ENCODE measurements around the gene CASP8AP2. TPM values are rescaled to one million over a fixed set of nuclear protein-coding genes. Genes with fewer than 3 reads are reported as not detected.
"Not testable (repeated sequence)": the region's sequence is repeated elsewhere in the genome, so short reads cannot be mapped to it uniquely, and the experiment has no call there.

Gene CASP8AP2
- polyA plus RNA-seq, 2 of the 4 experiments (the other 2 are of a cell fraction), result 8.2 to 13.6 TPM

DNA sequence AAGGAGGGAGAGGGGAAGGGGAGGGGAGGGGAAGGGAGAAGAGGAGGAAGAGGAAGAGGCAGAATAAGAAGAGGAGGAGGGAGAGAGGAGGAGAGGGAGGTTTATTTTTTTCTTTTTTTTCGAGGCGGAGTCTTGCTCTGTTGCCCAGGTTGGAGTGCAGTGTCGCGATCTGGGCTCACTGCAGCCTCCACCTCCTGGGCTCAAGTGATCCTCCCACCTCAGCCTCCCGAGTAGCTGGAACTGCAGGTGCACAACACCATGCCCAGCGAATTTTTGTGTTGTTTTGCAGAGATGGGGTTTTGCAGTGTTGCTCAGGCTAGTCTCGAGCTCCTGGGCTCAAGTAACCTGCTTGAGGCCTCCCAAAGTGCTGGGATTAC, 58.4 kb downstream of the CASP8AP2 start:
- TF ChIP-seq ESRRA (IDR thresholded peaks at IDR 0.05; ENCODE audit: borderline replicate concordance, low read length) (no peak), MYC (IDR thresholded peaks at IDR 0.05; ENCODE audit: borderline replicate concordance, low read length) (no peak)
- TF ChIP-seq, protein P1, sequence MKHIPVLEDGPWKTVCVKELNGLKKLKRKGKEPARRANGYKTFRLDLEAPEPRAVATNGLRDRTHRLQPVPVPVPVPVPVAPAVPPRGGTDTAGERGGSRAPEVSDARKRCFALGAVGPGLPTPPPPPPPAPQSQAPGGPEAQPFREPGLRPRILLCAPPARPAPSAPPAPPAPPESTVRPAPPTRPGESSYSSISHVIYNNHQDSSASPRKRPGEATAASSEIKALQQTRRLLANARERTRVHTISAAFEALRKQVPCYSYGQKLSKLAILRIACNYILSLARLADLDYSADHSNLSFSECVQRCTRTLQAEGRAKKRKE (CRISPR knock-in tag; IDR thresholded peaks at IDR 0.05; ENCODE audit: low read depth), result no peak
- Histone ChIP-seq H3K4me3 (no peak overlapping the region), H3K4me1 (no peaks in the 10 kb centered on the region), H3K27ac (no peak overlapping the region), H3K4me2 (no peak overlapping the region), H3K9me3 (no peaks in the 10 kb centered on the region)
- DNase-seq (ENCODE audit: low read depth in 1 of 2, low spot score in 1 of 2), result no peak
- FAIRE-seq, result no peak
- ChIA-PET POLR2A (no interaction called here), CTCF (interaction anchor here (0.6 kb wide), 1 partner anchor 69 kb away, joined by 3 read pairs; the partner anchor contains the start of gene MDN1)
- WGBS (ENCODE audit: missing lambda C conversion rate), result 68% methylated on average over 7 of the region's 7 CpGs
- no peak for ATAC-seq

DNA sequence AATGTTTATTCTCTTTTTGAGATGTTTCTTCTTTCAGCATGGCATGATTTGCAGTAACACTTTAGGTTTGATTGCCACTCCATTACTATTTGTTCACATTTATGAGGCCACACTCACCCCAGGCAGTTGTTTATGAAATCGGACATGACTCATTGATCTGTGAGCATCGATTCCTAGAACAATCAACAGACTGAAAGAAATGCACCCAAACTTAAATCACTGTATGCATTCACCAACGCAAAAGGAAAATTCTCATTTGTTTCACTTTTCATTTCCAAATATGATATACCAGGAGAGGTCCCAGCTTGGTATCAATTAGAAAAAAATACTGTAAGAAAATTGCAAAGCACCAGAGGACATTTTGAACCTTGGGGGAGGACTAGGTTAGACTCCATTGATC, 59.2 kb downstream of the CASP8AP2 start:
- no peaks in the 10 kb centered on the region for H3K9me3 ChIP-seq
- ChIA-PET POLR2A (no interaction called here), CTCF (interaction anchor here (0.6 kb wide), 1 partner anchor 69 kb away, joined by 3 read pairs; the partner anchor contains the start of gene MDN1)
- ATAC-seq (no peak), FAIRE-seq (no peak), DNase-seq (ENCODE audit: low read depth in 1 of 2, low spot score in 1 of 2) (no peak)
- no peak overlapping the region for H3K4me2 ChIP-seq
- no peaks in the 10 kb centered on the region for H3K4me1 ChIP-seq
- WGBS (ENCODE audit: missing lambda C conversion rate), result 32% methylated on average over 3 of the region's 3 CpGs
- no peak overlapping the region for H3K4me3 ChIP-seq
- no peak for TF ChIP-seq ESRRA (IDR thresholded peaks at IDR 0.05; ENCODE audit: borderline replicate concordance, low read length)
- TF ChIP-seq CBX8 (IDR thresholded peaks at IDR 0.05), result no peak
- no peak for TF ChIP-seq EP300 (IDR thresholded peaks at IDR 0.05)
- TF ChIP-seq CBX2 (IDR thresholded peaks at IDR 0.05; ENCODE audit: borderline replicate concordance, low read depth), result no peak
- no peak for TF ChIP-seq HOXB5 (CRISPR knock-in tag; IDR thresholded peaks at IDR 0.05)
- TF ChIP-seq TP53 (CRISPR knock-in tag; IDR thresholded peaks at IDR 0.05), result no peak
- no peak for TF ChIP-seq CEBPB (IDR thresholded peaks at IDR 0.05)
- TF ChIP-seq SMC3 (IDR thresholded peaks at IDR 0.05), result no peak
- TF ChIP-seq HOXB13 (CRISPR knock-in tag; IDR thresholded peaks at IDR 0.05; ENCODE audit: low read depth), result no peak
- TF ChIP-seq FOSL2 (IDR thresholded peaks at IDR 0.05), result no peak
- TF ChIP-seq FOSL2 (CRISPR knock-in tag; IDR thresholded peaks at IDR 0.05), result no peak
- no peak for TF ChIP-seq HEYL (CRISPR knock-in tag; IDR thresholded peaks at IDR 0.05)
- TF ChIP-seq, protein P2, sequence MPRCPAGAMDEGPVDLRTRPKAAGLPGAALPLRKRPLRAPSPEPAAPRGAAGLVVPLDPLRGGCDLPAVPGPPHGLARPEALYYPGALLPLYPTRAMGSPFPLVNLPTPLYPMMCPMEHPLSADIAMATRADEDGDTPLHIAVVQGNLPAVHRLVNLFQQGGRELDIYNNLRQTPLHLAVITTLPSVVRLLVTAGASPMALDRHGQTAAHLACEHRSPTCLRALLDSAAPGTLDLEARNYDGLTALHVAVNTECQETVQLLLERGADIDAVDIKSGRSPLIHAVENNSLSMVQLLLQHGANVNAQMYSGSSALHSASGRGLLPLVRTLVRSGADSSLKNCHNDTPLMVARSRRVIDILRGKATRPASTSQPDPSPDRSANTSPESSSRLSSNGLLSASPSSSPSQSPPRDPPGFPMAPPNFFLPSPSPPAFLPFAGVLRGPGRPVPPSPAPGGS (IDR thresholded peaks at IDR 0.05), result no peak
- no peak for TF ChIP-seq EHMT2 (IDR thresholded peaks at IDR 0.05; ENCODE audit: low read depth)
- TF ChIP-seq, protein P3, sequence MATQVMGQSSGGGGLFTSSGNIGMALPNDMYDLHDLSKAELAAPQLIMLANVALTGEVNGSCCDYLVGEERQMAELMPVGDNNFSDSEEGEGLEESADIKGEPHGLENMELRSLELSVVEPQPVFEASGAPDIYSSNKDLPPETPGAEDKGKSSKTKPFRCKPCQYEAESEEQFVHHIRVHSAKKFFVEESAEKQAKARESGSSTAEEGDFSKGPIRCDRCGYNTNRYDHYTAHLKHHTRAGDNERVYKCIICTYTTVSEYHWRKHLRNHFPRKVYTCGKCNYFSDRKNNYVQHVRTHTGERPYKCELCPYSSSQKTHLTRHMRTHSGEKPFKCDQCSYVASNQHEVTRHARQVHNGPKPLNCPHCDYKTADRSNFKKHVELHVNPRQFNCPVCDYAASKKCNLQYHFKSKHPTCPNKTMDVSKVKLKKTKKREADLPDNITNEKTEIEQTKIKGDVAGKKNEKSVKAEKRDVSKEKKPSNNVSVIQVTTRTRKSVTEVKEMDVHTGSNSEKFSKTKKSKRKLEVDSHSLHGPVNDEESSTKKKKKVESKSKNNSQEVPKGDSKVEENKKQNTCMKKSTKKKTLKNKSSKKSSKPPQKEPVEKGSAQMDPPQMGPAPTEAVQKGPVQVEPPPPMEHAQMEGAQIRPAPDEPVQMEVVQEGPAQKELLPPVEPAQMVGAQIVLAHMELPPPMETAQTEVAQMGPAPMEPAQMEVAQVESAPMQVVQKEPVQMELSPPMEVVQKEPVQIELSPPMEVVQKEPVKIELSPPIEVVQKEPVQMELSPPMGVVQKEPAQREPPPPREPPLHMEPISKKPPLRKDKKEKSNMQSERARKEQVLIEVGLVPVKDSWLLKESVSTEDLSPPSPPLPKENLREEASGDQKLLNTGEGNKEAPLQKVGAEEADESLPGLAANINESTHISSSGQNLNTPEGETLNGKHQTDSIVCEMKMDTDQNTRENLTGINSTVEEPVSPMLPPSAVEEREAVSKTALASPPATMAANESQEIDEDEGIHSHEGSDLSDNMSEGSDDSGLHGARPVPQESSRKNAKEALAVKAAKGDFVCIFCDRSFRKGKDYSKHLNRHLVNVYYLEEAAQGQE (IDR thresholded peaks at IDR 0.05), result no peak
- no peak overlapping the region for H3K27ac ChIP-seq

DNA sequence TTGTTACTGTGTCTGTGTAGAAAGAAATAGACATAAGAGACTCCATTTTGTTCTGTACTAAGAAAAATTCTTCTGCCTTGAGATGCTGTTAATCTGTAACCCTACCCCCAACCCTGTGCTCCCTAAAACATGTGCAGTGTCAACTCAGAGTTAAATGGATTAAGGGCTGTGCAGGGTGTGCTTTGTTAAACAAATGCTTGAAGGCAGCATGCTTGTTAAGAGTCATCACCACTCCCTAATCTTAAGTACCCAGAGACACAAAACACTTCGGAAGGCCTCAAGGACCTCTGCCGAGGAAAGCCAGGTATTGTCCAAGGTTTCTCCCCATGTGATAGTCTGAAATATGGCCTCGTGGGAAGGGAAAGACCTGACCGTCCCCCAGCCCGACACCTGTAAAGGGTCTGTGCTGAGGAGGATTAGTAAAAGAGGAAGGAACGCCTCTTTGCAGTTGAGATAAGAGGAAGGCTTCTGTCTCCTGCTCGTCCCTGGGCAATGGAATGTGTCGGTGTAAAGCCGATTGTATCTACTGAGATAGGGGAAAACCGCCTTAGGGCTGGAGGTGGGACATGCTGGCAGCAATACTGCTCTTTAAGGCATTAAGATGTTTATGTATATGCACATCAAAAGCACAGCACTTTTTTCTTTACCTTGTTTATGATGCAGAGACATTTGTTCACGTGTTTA, 61.3 kb downstream of the CASP8AP2 start:
- POLR2A ChIA-PET; H3K9me3 ChIP-seq; FAIRE-seq; ATAC-seq; CTCF ChIA-PET; H3K4me2 ChIP-seq; H3K27ac ChIP-seq; H3K4me1 ChIP-seq; H3K4me3 ChIP-seq; DNase-seq (ENCODE audit: low read depth in 1 of 2, low spot score in 1 of 2): not testable (repeated sequence)
- 49% methylated on average over 10 of the region's 11 CpGs for WGBS (ENCODE audit: missing lambda C conversion rate)

DNA sequence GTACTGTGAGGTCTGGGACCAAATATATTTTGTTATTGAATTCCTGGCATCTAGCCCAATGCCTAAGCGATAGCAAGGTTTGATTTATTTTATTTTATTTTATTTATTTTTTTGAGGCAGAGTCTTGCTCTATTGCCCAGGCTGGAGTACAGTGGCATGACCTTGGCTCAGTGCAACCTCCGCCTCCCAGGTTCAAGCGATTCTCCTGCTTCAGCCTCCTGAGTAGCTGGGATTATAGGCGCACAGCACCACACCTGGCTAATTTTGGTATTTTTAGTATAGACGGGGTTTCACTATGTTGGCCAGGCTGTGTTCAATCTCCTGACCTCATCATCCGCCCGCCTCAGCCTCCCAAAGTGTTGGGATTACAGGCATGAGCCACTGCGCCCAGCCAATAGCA, 62.9 kb downstream of the CASP8AP2 start:
- FAIRE-seq; H3K4me3 ChIP-seq; H3K27ac ChIP-seq; CTCF ChIA-PET; POLR2A ChIA-PET; H3K4me1 ChIP-seq; H3K4me2 ChIP-seq; DNase-seq (ENCODE audit: low read depth in 1 of 2, low spot score in 1 of 2); H3K9me3 ChIP-seq: not testable (repeated sequence)
- WGBS (ENCODE audit: missing lambda C conversion rate), result 27% methylated on average over 7 of the region's 8 CpGs
- peak in 1 of 2 experiments; percentile 46; a peak in 1 of 6 replicates for ATAC-seq
